ENCODE data around the gene NOC2L. TPM values are rescaled to one million over a fixed set of nuclear protein-coding genes. Genes with fewer than 3 reads are reported as not detected.
A peak's percentile ranks its signal among the peaks of the same experiment; 100 is the strongest.

NOC2L gene
- total and polyA plus RNA-seq, 2 donors (not counting 3 experiments of a cell fraction or from before 2014, with no cell fraction given), result 55.3 to 87.9 TPM

DNA sequence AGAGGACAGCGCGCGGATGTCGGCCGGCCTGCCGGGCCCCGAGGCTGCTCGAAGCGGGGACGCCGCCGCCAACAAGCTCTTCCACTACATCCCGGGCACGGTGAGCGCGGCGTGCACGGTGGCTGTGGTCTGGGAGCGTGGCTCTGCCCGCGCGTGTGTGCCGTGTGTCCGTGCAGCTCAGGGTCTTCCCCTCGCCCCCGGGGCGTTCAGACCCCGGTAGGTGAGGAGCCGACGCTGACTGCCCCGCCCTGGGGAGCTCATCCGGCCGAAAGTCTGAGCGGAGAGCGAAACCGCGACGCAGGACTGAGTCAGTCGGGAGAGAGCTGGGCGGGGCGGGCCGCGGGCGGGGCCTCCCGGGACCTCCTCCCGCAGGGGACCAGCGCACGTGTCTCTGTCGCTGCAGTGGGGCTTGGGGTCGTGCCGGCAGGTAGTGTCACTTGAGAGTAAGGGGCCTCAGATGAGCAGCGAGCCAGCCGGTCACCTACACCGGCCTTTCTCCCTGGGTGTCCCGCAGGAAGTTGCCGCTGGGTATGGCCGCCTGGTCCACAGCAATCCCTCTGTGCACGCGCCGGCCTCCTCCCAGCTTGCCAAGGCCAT lies 7.7 kb upstream of the NOC2L start:
- Histone ChIP-seq H3K27ac (ENCODE audit: insufficient read depth, low read depth, low read length) (peak overlapping the region; percentile 47), H3K4me1 (ENCODE audit: control insufficient read depth, extremely low read depth, insufficient read depth, low read length) (peaks cover 11% of the 10 kb centered on the region), H3K9me3 (replicated peaks; ENCODE audit: control insufficient read depth, insufficient read depth, low read length) (no peaks in the 10 kb centered on the region), H2AFZ (ENCODE audit: low read depth, low read length) (peak overlapping the region; percentile 35), H3K9ac (replicated peaks; ENCODE audit: extremely low read depth, insufficient read depth, low read length) (peak overlapping the region; percentile 21), H3K36me3 (ENCODE audit: control insufficient read depth in 2 of 2, extremely low read depth in 1 of 2, insufficient read depth in 2 of 2, low read length in 2 of 2) (peaks cover 0 to 2% of the 10 kb centered on the region in 2 experiments), H4K20me1 (replicated peaks; ENCODE audit: control insufficient read depth, extremely low read depth, insufficient read depth, low read length) (no peaks in the 10 kb centered on the region), H3K4me3 (replicated peaks in 1 of 3; ENCODE audit: insufficient read depth in 1 of 3, low read depth in 1 of 3, low read length in 3 of 3) (peak overlapping the region; percentile 7 to 60 (median 33)), H3K4me2 (ENCODE audit: insufficient read depth, low read length) (peak overlapping the region; percentile 80), H3K27me3 (ENCODE audit: control insufficient read depth in 2 of 2, insufficient read depth in 2 of 2, low read length in 2 of 2) (peaks cover 2% of the 10 kb centered on the region in 2 experiments), H3K9me1 (replicated peaks; ENCODE audit: control insufficient read depth, extremely low read depth, insufficient read depth, low read length) (no peaks in the 10 kb centered on the region), H3K79me2 (ENCODE audit: control insufficient read depth, insufficient read depth, low read length) (no peaks in the 10 kb centered on the region)
- DNase-seq (ENCODE audit: low read depth, low spot score) (peak; percentile 57), FAIRE-seq (peak; percentile 89)
- dilution Hi-C loops (cut with MboI; ENCODE audit: extremely low pct_ligation_motif_present, low sequenced_read_pairs), result no loop called here
- ChIA-PET POLR2A (no interaction called here), CTCF (interaction anchor here (0.6 to 1.8 kb wide), 8 partner anchors 9 to 325 kb away, joined by 3 to 13 read pairs (median 4); partner anchors contain the start of gene PERM1)
- TF ChIP-seq POLR2AphosphoS5 (IDR thresholded peaks at IDR 0.05; ENCODE audit: insufficient read depth, low read depth, low read length), result peak; percentile 74
- no peak for TF ChIP-seq JUN (IDR thresholded peaks at IDR 0.05; ENCODE audit: borderline replicate concordance, insufficient read depth, insufficient read length, low read depth)
- TF ChIP-seq, protein P1, sequence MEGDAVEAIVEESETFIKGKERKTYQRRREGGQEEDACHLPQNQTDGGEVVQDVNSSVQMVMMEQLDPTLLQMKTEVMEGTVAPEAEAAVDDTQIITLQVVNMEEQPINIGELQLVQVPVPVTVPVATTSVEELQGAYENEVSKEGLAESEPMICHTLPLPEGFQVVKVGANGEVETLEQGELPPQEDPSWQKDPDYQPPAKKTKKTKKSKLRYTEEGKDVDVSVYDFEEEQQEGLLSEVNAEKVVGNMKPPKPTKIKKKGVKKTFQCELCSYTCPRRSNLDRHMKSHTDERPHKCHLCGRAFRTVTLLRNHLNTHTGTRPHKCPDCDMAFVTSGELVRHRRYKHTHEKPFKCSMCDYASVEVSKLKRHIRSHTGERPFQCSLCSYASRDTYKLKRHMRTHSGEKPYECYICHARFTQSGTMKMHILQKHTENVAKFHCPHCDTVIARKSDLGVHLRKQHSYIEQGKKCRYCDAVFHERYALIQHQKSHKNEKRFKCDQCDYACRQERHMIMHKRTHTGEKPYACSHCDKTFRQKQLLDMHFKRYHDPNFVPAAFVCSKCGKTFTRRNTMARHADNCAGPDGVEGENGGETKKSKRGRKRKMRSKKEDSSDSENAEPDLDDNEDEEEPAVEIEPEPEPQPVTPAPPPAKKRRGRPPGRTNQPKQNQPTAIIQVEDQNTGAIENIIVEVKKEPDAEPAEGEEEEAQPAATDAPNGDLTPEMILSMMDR (IDR thresholded peaks at IDR 0.05; ENCODE audit: extremely low read depth in 1 of 2, insufficient read depth in 1 of 2, low read depth in 1 of 2, low read length in 2 of 2), result no peak
- peak; percentile 50 for TF ChIP-seq POLR2A (IDR thresholded peaks at IDR 0.05; ENCODE audit: low read depth, low read length)
- peak; percentile 50 for TF ChIP-seq FOS (IDR thresholded peaks at IDR 0.05; ENCODE audit: borderline replicate concordance, insufficient read depth, low read length)
- no peak for TF ChIP-seq GATA2 (IDR thresholded peaks at IDR 0.05; ENCODE audit: insufficient read depth, insufficient read length, low read depth, low read length)
- TF ChIP-seq MYC (IDR thresholded peaks at IDR 0.05; ENCODE audit: low read depth, low read length), result no peak
- no peak for TF ChIP-seq EZH2 (IDR thresholded peaks at IDR 0.05; ENCODE audit: borderline replicate concordance, low read depth, low read length, severe bottlenecking)
- no TSS peak for BruUV-seq (replicated peaks)
- intact Hi-C loops (cut with micrococcal nuclease), result no loop called here

Measured in endothelial cell of umbilical vein (primary cell).